Tibial artery (tissue), 4 donors: ENCODE measurements around the gene EPHB1.

Experiments
- DNase-seq, 2 donors: peaks; one replicate each; pipeline ENCODE4 v3.0.0-alpha.2; 2019
- H3K27ac ChIP-seq, 2 donors: fragments of 200-600 bp; sonication (generic) in 1 of 2; 1 replicate in 1 of 2; 2 replicates in 1 of 2; pipeline ENCODE4 v1.5.1; 2018 to 2019; ENCODE audit warnings: mild to moderate bottlenecking in 1 of 2
- H3K27me3 ChIP-seq, 2 donors: fragments of 200-600 bp; sonication (generic) in 1 of 2; one replicate each; pipeline versions ENCODE4 v1.5.1 to v1.6.0; 2016 to 2019
- H3K36me3 ChIP-seq, 3 donors: fragments of 200-600 bp; sonication (generic) in 2 of 3; one replicate each; pipeline ENCODE4 v1.5.1; 2016 to 2019; ENCODE audit warnings: mild to moderate bottlenecking in 2 of 3
- H3K4me1 ChIP-seq, 4 donors: fragments of 200-600 bp; sonication (generic) in 2 of 4; 1 replicate in 3 of 4; 2 replicates in 1 of 4; pipeline ENCODE4 v1.5.1; 2016 to 2019
- H3K4me3 ChIP-seq, 2 donors: fragments of 200-600 bp; sonication (generic) in 1 of 2; 1 replicate in 1 of 2; 2 replicates in 1 of 2; pipeline ENCODE4 v1.5.1; 2018 to 2019; ENCODE audit warnings: mild to moderate bottlenecking in 2 of 2
- H3K9me3 ChIP-seq, 3 donors: fragments of 200-600 bp; sonication (generic) in 1 of 3; one replicate each; pipeline ENCODE4 v1.5.1; 2016 to 2019
- CTCF ChIP-seq, 2 experiments: fragments of 200-600 bp in 1 of 2; fragments of 450-650 bp in 1 of 2; IDR thresholded peaks; one replicate each; pipeline ENCODE4 v1.5.1; 2017 to 2019; ENCODE audit warnings: antibody characterized with exemption in 2 of 2, mild to moderate bottlenecking in 1 of 2, moderate library complexity in 1 of 2
- intact Hi-C: fragments of 100-400 bp; cut with DNase I; formaldehyde crosslinking; loops from one replicate; pipeline ENCODE4 v1.15.0; 2023; ENCODE audit warnings: low total_unique reads

The EPHB1 gene

GRCh38 chr3:135240426-135240825, 445.4 kb downstream of the EPHB1 start:
- Histone ChIP-seq H3K4me3 (no peak overlapping the region), H3K36me3 (no peaks in the 10 kb centered on the region), H3K9me3 (no peaks in the 10 kb centered on the region), H3K27ac (no peak overlapping the region), H3K4me1 (no peaks in the 10 kb centered on the region), H3K27me3 (no peaks in the 10 kb centered on the region)
- no peak for DNase-seq
- no peak for TF ChIP-seq CTCF (IDR thresholded peaks at IDR 0.05)
- intact Hi-C loops, result no loop called here

- Histone ChIP-seq H3K4me3 (no peak overlapping the region), H3K4me1 (no peaks in the 10 kb centered on the region), H3K36me3 (no peaks in the 10 kb centered on the region), H3K27me3 (no peaks in the 10 kb centered on the region), H3K27ac (no peak overlapping the region), H3K9me3 (no peaks in the 10 kb centered on the region)
- TF ChIP-seq CTCF (IDR thresholded peaks at IDR 0.05), result no peak
- DNase-seq, result no peak
- intact Hi-C loops, result no loop called here
These were observed 447.2 kb downstream of the EPHB1 start for GRCh38 chr3:135242285-135242684.

GRCh38 chr3:135243616-135244015, 448.6 kb downstream of the EPHB1 start:
- intact Hi-C loops, result no loop called here
- Histone ChIP-seq H3K9me3 (no peaks in the 10 kb centered on the region), H3K4me1 (no peaks in the 10 kb centered on the region), H3K4me3 (no peak overlapping the region), H3K27ac (no peak overlapping the region), H3K27me3 (no peaks in the 10 kb centered on the region), H3K36me3 (no peaks in the 10 kb centered on the region)
- no peak for TF ChIP-seq CTCF (IDR thresholded peaks at IDR 0.05)
- no peak for DNase-seq

GRCh38 chr3:135246027-135246426, 451.0 kb downstream of the EPHB1 start:
- intact Hi-C loops, result no loop called here

GRCh38 chr3:135248213-135248612, 453.2 kb downstream of the EPHB1 start:
- intact Hi-C loops, result no loop called here
- Histone ChIP-seq H3K9me3 (no peaks in the 10 kb centered on the region), H3K4me1 (no peaks in the 10 kb centered on the region), H3K27me3 (no peaks in the 10 kb centered on the region), H3K27ac (no peak overlapping the region), H3K4me3 (no peak overlapping the region), H3K36me3 (no peaks in the 10 kb centered on the region)
- no peak for DNase-seq
- no peak for TF ChIP-seq CTCF (IDR thresholded peaks at IDR 0.05)

More at GRCh38 chr3:135246027-135246426, 451.0 kb downstream of the EPHB1 start:
- Histone ChIP-seq H3K36me3 (no peaks in the 10 kb centered on the region), H3K27ac (no peak overlapping the region), H3K4me1 (no peaks in the 10 kb centered on the region), H3K27me3 (no peaks in the 10 kb centered on the region), H3K4me3 (no peak overlapping the region), H3K9me3 (no peaks in the 10 kb centered on the region)
- no peak for DNase-seq
- no peak for TF ChIP-seq CTCF (IDR thresholded peaks at IDR 0.05)

- no peak for DNase-seq
- TF ChIP-seq CTCF (IDR thresholded peaks at IDR 0.05), result no peak
- no peaks in the 10 kb centered on the region for H3K9me3 ChIP-seq
- no peak overlapping the region for H3K27ac ChIP-seq
- no peak overlapping the region for H3K4me3 ChIP-seq
- no peaks in the 10 kb centered on the region for H3K27me3 ChIP-seq
- H3K4me1 ChIP-seq, result no peaks in the 10 kb centered on the region
- no peaks in the 10 kb centered on the region for H3K36me3 ChIP-seq
- intact Hi-C loops, result no loop called here
These were observed 454.1 kb downstream of the EPHB1 start for GRCh38 chr3:135249186-135249585.
